ENCODE measurements around the gene DPPA3. TPM values are rescaled to one million over a fixed set of nuclear protein-coding genes. Genes with fewer than 3 reads are reported as not detected.
"Not testable (repeated sequence)": the region's sequence is repeated elsewhere in the genome, so short reads cannot be mapped to it uniquely, and the experiment has no call there.

DPPA3 gene
- total RNA-seq, 2 experiments from 2014 or later, result not detected

DNA sequence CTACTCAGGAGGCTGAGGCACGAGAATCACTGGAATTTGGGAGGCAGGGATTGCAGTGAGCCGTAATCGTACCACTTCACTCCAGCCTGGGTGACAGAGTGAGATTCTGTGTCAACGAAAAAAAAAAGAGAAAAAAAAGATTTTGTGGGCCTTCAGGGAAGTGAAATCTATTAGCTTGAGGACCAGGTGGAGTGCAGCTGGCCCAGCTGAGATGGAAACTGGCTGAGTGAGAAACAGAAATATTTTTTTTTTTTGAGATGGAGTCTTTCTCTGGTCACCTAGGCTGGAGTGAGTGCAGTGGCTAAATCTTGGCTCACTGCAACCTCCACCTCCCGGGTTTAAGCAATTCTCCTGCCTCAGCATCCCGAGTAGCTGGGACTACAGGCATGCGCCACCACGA lies 38.2 kb downstream of the DPPA3 start:
- no peaks in the 10 kb centered on the region for H3K27me3 Mint-ChIP-seq
- ChIA-PET POLR2A (no interaction called here), CTCF (no interaction called here)
- H3K9me3 Mint-ChIP-seq, result no peaks in the 10 kb centered on the region
- DNase-seq, result no peak
- H3K4me3 Mint-ChIP-seq, result no peak overlapping the region
- peaks cover 2% of the 10 kb centered on the region for H3K4me1 Mint-ChIP-seq
- H3K36me3 Mint-ChIP-seq (ENCODE audit: low read depth), result no peaks in the 10 kb centered on the region
- H3K27ac Mint-ChIP-seq, result no peak overlapping the region

DNA sequence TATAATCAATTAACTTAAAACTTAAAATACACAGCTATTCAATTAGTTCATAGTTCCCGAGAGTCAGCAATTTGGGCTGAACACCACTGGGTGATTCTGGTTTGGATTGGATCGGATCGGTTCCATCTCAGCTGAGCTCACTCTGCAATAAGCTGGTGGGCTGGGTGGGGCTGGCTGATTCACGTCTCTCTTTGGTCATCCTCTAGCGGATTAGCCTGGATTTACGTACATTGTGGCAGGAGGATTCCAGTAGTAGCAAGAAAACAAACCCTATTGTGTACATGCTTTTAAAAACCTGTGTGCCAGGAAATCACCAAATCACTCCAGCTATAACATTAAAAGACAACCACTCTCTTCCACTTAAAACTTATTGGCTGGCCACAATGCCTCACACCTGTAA lies 39.1 kb downstream of the DPPA3 start:
- Mint-ChIP-seq H3K27me3 (no peaks in the 10 kb centered on the region), H3K36me3 (ENCODE audit: low read depth) (no peaks in the 10 kb centered on the region), H3K4me3 (no peak overlapping the region), H3K9me3 (no peaks in the 10 kb centered on the region), H3K27ac (no peak overlapping the region), H3K4me1 (peaks cover 2% of the 10 kb centered on the region)
- POLR2A ChIA-PET, result no interaction called here
- CTCF ChIA-PET, result no interaction called here
- DNase-seq, result no peak

- Mint-ChIP-seq H3K9me3 (peaks cover 2% of the 10 kb centered on the region), H3K27me3 (no peaks in the 10 kb centered on the region), H3K4me3 (no peak overlapping the region), H3K4me1 (peaks cover 7% of the 10 kb centered on the region), H3K36me3 (ENCODE audit: low read depth) (no peaks in the 10 kb centered on the region), H3K27ac (no peak overlapping the region)
- CTCF ChIA-PET, result interaction anchor here (1.2 kb wide), 1 partner anchor 109 kb away, joined by 3 read pairs; no protein-coding TSS in a partner anchor
- DNase-seq, result no peak
- POLR2A ChIA-PET, result no interaction called here
Measured at GRCh38 chr12:7751394-7751793, 40.2 kb downstream of the DPPA3 start.

GRCh38 chr12:7751941-7752922 lies 41.0 kb downstream of the DPPA3 start:
- POLR2A ChIA-PET; H3K27ac Mint-ChIP-seq; H3K4me3 Mint-ChIP-seq; H3K9me3 Mint-ChIP-seq; DNase-seq; H3K27me3 Mint-ChIP-seq; H3K36me3 Mint-ChIP-seq (ENCODE audit: low read depth); H3K4me1 Mint-ChIP-seq: not testable (repeated sequence)
- CTCF ChIA-PET, result interaction anchor here (1.2 kb wide), 1 partner anchor 110 kb away, joined by 3 read pairs; no protein-coding TSS in a partner anchor

- H3K36me3 Mint-ChIP-seq (ENCODE audit: low read depth); CTCF ChIA-PET; H3K9me3 Mint-ChIP-seq; H3K4me1 Mint-ChIP-seq; POLR2A ChIA-PET; H3K27me3 Mint-ChIP-seq: not testable (repeated sequence)
- peak; percentile 46 for DNase-seq
- H3K27ac Mint-ChIP-seq, result peak overlapping the region; percentile 83
- H3K4me3 Mint-ChIP-seq, result peak overlapping the region; percentile 38
Measured at GRCh38 chr12:7755668-7756067, 44.4 kb downstream of the DPPA3 start.

- Mint-ChIP-seq H3K9me3 (peaks cover 2% of the 10 kb centered on the region), H3K27ac (no peak overlapping the region), H3K4me1 (peaks cover 7% of the 10 kb centered on the region), H3K27me3 (no peaks in the 10 kb centered on the region), H3K36me3 (ENCODE audit: low read depth) (no peaks in the 10 kb centered on the region), H3K4me3 (no peak overlapping the region)
- DNase-seq, result no peak
- ChIA-PET CTCF (no interaction called here), POLR2A (no interaction called here)
Measured at GRCh38 chr12:7756993-7757392, 45.8 kb downstream of the DPPA3 start.

- Mint-ChIP-seq H3K27me3 (no peaks in the 10 kb centered on the region), H3K9me3 (peaks cover 2% of the 10 kb centered on the region), H3K4me3 (no peak overlapping the region), H3K4me1 (peaks cover 5% of the 10 kb centered on the region), H3K36me3 (ENCODE audit: low read depth) (no peaks in the 10 kb centered on the region), H3K27ac (no peak overlapping the region)
- no peak for DNase-seq
- ChIA-PET CTCF (no interaction called here), POLR2A (no interaction called here)
Measured at GRCh38 chr12:7758766-7759140, 47.5 kb downstream of the DPPA3 start.

Other genes with a start within 250 kb of the DPPA3 start
- gene CD163, start 207.7 kb upstream of the DPPA3 start, total RNA-seq, result not detected
- not detected for gene APOBEC1, start 45.5 kb upstream of the DPPA3 start, total RNA-seq
- gene GDF3, start 15.7 kb upstream of the DPPA3 start, total RNA-seq, result not detected
- not detected for gene CLEC4C, start 35.9 kb downstream of the DPPA3 start, total RNA-seq
- not detected for gene NANOGNB, start 53.8 kb downstream of the DPPA3 start, total RNA-seq
- not detected for gene NANOG, start 78.0 kb downstream of the DPPA3 start, total RNA-seq
- under 1 TPM; 0.12 to 0.19 TPM for gene SLC2A14, start 161.5 kb downstream of the DPPA3 start, total RNA-seq
- 100 to 1,000 TPM; 227 to 230 TPM for gene SLC2A3, start 224.8 kb downstream of the DPPA3 start, total RNA-seq